PC-3 (cell line): ENCODE results near the gene COL4A1.

Experiments
- CTCF ChIP-seq: fragments of 300-600 bp; sonication (generic); conservative IDR thresholded peaks from 2 replicates; pipeline ENCODE4 v1.5.1; 2017; ENCODE audit warnings: antibody characterized with exemption, low read depth, mild to moderate bottlenecking, low read length
- EZH2 ChIP-seq: fragments of 300-600 bp; sonication (generic); IDR thresholded peaks from one replicate; pipeline ENCODE4 v1.6.1; 2017; ENCODE audit warnings: antibody characterized with exemption, mild to moderate bottlenecking, low read length; ENCODE audit not compliant: unreplicated experiment
- EZH2phosphoT487 ChIP-seq: fragments of 300-600 bp; sonication (generic); IDR thresholded peaks from 2 replicates; pipeline ENCODE4 v1.6.1; 2018; ENCODE audit warnings: mild to moderate bottlenecking, antibody characterized with exemption, low read length, borderline replicate concordance

- TF ChIP-seq CTCF, result no peak
- TF ChIP-seq EZH2, result no peak
- no peak for TF ChIP-seq EZH2phosphoT487
These were observed 60.4 kb downstream of the COL4A1 start for GRCh38 chr13:110246530-110246929.
